Kidney capillary endothelial cell (primary cell): Measurements from ENCODE around the gene IMMP2L.
"Not testable (repeated sequence)": the region's sequence is repeated elsewhere in the genome, so short reads cannot be mapped to it uniquely, and the experiment has no call there.

ENCODE experiments used
- DNase-seq: peaks from one replicate; pipeline ENCODE4 v3.0.0-alpha.2; 2018; ENCODE audit warnings: low spot score

The IMMP2L gene

DNA sequence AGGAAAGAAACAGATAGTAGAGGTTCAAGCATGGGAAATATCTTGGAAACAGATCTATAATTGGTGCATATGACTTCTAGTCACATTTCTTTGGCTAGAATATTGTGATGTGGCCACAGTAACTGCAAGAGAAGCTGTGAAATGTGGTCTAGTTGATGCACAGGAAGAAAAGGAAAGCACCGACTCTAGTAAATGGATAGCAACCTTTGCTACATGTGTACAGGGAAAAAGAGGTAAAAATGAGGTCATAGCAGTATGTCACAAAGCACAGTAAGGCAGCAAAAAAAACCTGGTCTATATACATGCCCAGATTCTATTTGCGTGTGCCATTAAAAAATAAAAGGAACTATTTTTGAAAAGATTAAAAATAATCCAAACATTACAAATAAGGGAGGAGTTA, 573.9 kb downstream of the IMMP2L start:
- no peak for DNase-seq

DNA sequence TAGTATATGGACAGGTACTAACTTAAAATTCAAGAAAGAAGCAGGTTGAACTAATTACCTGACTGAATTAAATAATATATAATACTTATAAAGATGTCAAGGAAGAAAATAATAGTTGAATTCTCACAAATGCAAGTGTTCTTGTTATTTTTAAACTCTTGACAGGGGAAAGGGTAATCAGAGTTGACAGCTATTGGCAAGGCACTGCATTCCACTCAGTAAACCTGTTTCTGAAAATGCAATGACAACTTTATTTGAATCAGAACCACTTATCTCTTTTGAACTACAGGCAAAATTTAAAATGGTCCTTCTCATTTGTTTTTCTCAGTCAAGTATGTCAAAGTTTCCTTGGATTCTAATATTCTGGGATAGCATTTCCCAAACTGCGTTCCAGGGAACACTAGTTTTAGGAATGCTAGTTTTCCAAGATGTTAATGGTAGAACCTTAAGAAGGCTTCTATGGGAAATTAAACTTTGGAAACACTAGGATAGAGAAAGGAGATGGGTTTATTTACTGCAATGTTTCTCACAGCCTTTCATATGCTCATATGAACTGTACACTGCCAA, 575.1 kb downstream of the IMMP2L start:
- DNase-seq: no peak

DNA sequence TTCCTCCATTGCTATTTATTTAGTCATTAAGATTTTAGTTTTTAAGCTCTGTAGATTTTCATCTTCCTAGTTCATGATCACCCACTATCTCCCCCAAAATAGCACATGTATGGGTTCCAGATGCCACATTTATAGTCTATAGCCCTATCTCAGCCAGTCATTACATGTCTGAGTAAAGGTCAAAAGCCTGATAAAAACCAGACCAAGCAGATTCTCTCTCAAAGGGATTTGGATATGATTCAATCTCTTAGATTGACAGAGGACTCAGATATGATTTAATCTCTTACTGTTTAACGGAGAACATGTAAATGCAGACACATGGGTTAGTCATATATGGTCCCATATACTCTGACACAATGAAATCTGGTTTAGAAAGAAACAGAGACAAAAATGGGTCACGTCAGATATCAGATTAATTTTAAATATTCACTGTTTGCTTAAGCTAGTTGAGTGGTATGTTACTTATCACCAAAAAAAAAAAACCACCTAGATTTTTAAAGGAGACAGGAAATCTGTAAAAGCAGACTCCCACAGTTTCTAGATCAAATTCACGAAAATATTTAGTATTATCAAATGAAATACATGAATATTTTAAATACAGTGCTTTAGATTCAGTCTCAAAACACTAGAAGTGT, 578.4 kb downstream of the IMMP2L start:
- DNase-seq: no peak

DNA sequence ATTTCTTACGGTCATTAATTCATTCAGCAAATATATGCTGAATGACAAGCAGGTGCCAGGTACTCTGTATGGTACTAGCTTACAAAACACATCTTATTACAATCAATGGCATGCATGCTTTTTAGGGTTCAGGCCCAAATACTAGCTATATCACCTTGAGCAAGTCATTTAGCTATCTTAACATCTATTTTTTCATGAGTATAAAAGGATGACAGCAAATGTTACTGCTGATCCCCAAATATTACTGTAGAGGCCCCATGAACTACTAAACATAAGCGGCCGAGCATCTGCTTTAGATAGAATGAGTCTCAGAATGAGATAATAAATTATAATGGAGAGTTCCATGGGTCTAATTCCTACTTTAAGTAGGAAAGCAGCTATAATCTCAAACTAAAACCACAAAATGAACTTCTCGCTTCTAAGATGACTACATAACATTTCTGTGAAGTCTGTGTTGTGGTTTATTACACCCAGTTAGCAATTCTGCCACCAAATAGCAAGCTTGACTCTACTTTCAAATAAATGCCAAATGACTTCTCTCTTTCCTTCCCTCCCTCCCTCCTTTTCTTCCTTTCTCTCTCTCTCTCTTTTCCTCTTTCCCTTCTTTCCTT, 585.1 kb downstream of the IMMP2L start:
- DNase-seq: no peak

DNA sequence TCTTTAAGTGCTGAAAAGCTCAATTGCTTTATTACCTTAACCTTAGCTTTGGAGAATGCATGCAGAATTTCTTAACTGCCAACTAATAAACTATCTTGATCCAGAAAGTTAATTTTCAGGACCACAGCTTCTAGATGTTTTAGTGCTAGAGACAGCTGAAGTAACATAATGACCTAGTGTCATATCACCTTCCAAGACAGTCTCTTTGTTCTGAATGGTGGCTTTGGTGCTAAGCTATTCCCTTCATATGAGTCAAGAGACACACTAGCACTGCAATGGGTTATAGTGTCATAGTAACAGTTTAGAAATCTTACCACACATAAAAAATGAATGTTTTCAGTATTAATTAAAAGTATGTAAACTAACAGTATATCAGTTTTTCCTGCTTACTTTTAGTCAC, 586.8 kb downstream of the IMMP2L start:
- DNase-seq: no peak

DNA sequence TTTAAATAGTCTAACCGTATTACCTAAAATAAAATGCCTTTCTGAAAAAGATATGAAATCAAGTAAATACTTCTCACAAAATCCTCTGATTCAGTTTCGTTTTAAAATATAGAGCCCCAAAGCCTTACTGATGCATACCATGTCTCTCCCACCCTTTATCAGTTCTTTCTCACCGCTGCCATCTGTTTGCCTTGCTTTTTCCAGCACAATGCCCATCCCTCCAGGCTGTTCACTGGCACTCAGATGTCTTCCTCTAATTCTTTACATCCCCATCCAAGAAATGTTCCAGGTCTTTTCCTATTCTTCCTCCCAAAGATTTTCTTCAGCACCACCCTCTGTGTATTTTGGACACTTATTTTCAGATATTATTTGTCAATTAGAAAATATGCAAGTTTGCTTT, 587.9 kb downstream of the IMMP2L start:
- DNase-seq: no peak

DNA sequence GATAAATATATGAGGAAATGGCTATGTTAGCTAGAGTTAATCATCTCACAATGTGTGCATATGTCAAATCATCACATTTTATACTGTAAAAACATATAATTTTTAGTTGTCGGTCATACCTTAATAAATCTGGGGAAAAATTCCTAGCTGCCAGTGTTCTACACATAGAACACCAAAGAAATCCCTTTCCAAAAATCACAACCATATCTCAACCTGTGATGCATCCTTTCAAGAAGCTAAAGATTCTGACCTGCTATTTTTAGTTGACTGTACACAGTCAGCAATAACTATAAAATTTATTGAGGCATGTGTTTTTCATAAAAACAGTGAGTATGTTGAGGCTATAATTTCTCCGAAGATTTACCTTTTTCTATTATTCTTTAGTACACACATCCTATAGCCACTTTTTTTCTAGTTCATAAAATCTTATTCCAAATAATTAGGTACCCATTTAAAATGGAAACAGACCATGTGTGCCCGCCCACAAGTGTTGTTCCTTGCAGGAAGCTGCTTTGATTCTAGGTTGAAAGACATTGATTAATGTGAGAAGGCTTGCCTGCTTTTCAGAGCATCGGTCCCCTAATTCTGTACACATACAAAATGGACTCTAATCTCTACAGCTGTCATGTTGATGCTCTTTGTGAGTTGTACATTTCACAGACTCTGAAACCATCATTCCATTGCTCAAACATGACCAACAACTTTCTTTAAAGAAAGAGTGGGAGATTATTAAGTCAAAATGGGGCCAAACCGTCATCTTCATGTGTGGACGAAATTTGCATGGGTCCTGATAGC, 588.9 kb downstream of the IMMP2L start:
- DNase-seq: no peak

DNA sequence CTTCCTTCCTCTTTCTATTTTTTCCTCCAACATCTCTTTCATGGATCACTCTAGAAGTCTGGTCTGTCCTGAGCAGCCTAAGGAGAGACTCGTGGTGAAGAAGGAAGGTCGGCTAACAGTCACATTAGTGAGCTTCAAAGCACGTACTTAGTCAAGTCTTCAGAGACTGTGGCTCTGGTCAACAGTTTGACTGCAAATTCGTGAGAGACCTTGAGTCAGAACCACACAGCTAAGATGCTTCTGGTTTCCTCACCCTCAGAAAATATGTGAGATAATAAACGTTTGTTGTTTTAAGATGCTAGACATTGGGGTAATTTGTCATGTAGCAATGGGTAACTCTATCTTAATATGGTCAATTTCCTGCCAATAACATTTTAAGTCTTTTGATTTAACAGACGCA, 597.5 kb downstream of the IMMP2L start:
- no peak for DNase-seq

DNA sequence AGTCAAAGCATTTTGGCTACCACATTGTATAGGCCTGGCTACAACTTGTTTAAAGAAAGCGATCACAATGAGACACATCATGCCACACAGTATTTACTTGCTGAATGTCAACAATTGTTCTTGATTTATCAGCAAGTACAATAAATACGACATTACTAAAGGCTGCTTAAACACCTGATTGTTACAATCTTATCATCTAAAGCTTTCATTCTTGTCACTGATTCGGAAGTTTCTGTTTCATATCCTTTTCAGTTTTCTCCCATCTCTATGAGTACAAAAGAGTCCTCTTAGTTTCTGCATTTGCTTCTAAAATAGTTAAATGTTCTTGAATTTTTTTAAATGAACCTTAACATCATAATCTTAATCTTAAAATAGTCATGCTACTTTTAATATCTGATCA, 599.5 kb downstream of the IMMP2L start:
- DNase-seq: no peak

DNA sequence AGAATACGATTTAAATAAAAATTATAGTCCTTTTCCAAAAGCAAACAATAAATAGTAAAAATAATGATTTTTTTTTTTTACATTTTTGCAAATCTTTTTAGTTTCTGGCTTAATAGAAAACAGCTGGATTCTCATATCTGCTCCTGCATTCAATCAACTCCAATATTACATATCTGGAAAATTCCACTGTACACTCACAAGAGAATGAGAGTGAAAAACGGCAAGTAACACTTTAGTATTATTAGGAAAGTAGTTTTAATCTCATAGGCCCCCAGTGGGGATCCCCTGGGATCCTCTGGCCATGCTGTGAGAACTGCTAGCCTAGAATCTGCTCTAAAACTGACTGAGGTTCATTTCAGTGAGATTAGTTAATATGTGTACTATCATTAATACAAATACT, 599.9 kb downstream of the IMMP2L start:
- DNase-seq: no peak

DNA sequence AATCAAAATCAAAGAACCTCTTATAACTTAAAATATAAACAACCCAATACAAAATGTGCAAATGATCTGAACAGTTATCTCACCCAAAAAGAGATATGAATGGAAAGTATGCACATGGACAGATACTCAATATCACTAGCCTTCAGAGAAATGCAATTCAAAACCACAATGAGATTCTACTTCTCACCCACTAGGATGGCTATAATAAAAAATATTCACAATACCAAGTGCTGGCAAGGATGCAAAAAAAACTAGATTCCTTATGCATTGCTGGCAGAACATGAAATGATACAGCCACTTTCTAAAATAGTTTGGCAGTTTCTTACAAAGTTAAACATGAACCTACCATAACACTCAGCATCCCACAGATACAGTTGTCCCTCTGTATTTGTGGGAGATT, 601.5 kb downstream of the IMMP2L start:
- no peak for DNase-seq

DNA sequence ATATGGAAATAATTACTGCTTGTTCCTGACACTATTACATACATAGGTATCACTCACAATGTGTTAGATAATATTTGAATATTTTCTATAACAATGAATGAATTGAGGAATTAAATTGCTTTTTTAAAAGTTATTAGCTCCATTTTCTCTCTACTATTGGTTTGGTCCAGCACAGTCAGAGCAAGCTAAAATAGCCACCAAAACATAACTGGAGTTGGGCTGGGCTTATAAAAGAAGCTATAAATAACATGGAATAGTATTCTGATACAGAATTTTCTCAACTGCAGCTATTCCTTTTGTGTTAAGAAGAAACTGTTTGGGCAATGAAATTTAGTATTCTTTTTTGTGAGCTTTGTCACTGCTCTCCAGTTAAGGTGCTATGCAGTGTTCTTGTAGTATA, 614.0 kb downstream of the IMMP2L start:
- no peak for DNase-seq

DNA sequence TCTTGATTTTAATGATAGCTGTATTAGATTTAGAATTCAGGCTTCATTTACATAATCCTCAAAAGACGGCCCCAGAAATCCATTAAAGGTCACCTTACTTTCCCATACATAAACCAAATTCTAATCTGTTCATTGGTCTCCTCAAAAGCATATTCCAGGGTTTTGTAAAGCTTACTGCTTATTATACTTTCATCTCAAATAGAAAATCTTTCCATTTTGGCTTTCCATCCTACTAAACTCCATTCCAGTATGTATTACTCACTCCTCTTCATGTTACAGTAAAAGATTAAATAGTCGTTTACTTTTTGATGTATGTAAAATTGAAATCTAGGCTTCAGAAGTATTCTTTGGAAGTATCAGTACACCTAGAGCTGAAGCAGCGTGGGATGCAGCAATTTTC, 614.9 kb downstream of the IMMP2L start:
- no peak for DNase-seq

DNA sequence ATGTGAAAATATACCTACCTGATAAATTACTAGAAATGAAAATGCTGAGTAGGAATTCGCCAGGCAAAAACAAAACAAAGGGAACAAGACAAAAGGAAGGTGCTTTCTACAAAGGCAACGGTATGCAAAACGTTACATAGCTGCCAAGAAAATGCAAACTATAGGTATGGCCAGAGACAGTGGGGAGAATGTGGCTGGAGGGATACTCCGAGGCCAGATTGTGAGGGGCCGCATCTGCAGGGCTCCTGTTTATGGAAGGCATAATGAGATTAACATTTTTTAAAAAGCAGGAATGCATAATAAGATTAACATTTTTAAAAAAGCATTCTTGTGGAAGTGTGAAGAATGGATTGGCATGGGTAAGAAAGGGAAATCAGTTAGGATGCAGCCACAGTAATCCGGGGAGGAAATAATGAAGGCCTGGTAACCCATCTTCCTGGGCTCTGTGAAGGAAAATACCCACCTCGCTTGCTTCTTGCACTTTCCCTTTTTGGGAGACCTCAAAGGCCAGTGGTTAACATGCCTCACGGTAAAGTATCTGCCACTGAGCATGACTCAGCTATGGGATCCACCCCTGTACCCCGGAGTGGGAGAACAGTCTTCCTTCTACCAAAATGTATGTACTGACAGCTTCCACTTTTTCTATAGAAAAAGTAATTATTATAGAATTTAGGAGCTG, 617.2 kb downstream of the IMMP2L start:
- DNase-seq: no peak

DNA sequence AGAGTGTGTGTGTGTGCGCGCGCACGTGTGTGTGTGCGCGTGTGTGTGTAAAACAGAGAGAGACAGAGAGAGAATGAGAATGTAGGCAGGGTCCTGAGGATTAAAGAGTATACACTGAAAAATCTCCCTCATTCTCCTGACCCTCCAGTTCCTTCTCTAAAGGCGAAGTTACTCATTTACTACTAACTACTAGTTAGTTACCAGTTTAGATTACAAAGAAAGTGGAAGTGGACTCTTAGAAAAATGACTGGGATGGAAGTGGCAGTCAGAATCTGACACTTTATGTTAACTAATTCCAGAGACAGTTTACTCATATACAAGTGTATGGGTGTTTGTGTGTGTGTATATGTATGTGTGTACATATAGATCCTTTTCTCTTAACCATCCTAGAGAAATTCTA, 617.8 kb downstream of the IMMP2L start:
- DNase-seq: no peak

DNA sequence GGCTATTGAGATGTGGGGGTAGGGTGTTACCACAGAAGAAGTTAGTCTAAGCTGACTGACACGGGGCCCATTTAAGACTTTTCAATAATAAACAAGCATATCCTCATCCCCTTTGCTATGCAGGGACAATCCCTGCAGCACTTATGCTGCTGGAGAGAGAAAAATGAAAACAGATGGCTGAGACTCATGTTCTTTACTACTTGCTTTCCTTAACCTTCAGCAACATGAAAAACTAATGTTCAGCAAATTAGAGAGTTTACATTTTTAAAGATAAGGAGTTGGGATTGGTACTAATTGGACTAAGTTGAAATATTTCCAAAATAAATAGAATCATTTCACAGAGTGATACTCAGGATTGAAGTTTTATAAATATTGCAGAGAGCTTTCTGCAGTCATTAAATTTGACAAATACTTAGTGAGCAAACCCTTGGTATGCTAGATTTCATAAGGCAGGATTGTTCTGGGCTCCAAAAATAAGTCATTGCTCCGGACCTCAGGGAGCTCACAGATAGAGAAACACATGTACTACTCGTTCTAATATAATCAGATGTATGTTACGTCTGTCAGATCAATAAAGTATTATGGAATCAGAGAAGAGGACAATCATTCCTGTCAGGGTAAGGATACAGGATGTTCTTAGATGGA, 618.5 kb downstream of the IMMP2L start:
- DNase-seq: no peak

DNA sequence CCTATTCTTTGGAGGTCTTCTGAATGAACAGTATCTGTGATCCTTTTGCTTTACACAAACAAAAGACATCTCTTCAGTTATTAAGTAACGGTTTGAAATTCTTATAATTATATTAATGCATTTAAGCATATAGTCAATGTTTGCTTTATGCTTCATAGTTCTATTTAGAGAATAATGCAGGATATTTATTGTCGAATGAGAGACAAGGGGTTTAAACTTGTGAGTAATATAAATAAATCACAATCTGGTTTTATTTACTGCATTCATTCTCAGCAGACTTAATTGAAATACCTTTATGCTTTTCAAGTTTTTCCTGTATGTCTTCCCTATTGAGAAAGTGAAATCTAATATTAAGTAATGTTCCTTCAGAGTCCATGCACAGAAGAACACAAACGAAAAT, 620.9 kb downstream of the IMMP2L start:
- DNase-seq: no peak

DNA sequence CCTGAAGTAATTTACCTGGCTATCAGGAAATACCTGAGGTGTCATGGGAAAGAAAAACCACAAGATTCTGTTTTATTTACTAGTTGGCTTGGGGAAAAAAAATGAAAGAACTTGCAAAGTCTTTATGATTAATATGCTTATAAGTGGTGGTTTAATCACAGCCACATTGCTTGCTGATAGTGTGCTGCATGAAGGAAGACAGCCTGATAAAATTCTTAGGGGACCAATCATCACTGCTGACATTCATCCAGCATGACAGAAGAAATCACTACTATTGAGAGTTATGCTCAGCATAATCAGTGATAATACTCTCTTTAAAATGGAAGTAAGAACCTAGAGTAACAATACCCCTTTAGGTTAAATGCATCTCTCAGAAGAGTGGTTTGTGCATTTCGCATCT, 621.5 kb downstream of the IMMP2L start:
- no peak for DNase-seq

DNA sequence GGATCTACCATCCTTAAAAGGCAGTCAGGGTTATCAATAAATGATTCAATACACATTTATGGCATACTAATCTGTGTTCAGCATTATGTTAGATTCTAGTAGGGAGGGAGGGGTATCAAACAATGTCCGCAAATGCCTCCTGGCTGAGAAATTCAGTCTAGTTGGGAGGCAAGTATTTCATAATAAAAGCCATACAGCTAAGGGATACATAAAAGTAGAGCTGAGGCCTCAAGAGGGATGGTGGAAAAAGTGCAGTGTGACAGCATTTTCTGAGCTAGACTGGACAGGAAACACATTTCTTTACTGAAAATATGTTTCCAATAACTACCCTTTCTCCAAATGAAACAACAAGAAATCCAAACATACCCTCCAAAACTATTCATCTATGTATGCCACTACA, 624.1 kb downstream of the IMMP2L start:
- DNase-seq: no peak

DNA sequence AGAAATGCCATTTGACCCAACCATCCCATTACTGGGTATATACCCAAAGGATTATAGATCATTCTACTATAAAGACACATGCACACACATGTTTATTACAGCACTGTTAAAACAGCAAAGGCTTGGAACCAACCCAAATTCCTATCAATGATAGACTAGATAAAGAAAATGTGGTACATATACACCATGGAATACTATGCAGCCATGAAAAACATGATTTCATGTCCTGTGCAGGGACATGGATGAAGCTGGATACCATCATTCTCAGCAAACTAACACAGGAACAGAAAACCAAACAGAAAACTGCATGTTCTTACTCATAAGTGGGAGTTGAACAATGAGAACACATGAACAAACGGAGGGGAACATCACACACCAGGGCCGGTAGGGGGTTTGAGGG, 625.6 kb downstream of the IMMP2L start:
- not testable (repeated sequence) for DNase-seq

DNA sequence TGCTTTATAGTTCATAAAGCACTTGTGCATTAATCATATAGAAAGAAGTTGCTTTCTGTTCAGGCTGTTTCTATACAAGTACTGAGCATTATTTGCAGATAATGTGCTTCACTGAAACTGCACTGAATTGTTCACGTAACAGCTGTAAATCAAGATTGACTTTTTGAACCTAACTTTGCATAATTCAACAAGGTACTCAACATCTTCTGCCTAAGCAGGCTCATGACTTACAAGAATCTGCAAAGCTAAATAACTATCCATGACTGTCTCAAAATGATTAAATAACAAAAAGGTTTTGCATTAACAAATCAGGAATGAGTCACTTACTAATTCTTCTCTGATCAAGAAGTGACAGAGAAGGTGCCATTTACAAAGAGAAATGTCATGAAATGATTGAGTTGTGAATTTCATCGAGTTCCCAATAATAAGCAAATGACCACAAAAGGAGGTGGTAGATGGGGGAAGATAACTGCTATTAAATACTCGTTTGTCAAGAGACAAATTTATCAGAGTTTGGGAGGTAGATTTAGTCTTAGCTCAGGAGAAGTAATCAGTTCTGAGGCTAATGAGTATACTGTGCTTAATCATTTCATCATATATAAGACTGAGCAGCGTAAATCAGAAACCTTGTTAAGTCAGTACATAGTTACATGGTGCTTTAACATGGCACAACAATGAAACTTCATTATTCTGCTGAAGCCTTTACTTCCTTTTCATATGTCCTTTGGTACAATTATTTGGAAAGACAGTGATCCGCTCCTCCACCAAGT, 632.6 kb downstream of the IMMP2L start:
- no peak for DNase-seq
